Suppressor macrophage (primary cell): ENCODE data around the gene DDX23.

Experiments
- DNase-seq, 4 experiments: peaks; one replicate each; pipeline ENCODE4 v3.0.0-alpha.2; 2020 to 2022

DDX23 gene

GRCh38 chr12:48822139-48822538 lies 29.8 kb downstream of the DDX23 start:
- DNase-seq, result no peak

DNA sequence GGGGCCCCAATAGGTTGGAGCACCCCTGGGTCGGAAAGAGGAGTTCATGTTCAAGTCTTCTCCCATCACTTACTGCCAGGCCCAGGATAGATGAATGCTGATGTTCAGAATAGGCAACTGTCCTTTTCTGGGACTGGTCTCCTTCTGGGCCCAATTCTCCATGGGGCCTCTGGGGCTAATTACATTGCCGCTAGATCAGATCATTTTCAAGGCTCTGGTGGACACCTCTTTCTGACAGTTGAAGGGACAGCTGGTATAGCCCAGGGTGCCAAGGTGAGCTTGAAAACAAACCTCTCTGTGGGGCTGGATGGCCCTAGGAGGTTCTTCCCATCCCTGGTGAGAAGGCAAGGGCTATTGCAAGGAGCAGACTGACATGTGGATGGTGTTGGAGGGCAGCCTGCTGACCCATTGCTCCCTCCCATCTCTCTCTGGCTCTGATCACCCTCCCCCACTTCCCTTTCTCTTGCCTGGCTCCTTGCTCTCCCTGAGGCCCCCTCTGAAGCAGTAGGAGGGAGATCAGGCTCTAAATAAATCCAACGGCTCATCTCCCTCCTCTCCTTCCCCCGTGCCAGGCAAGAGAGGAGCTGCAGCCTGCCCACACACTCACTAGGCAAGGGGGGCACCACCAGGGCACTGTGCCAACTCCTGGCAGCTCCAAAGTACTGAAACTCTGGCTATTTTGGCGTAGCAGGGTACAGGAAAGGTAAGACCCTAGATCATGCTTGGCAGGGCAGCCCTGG lies 31.8 kb downstream of the DDX23 start:
- DNase-seq, result peak; percentile 22 to 55 (median 34)

DNA sequence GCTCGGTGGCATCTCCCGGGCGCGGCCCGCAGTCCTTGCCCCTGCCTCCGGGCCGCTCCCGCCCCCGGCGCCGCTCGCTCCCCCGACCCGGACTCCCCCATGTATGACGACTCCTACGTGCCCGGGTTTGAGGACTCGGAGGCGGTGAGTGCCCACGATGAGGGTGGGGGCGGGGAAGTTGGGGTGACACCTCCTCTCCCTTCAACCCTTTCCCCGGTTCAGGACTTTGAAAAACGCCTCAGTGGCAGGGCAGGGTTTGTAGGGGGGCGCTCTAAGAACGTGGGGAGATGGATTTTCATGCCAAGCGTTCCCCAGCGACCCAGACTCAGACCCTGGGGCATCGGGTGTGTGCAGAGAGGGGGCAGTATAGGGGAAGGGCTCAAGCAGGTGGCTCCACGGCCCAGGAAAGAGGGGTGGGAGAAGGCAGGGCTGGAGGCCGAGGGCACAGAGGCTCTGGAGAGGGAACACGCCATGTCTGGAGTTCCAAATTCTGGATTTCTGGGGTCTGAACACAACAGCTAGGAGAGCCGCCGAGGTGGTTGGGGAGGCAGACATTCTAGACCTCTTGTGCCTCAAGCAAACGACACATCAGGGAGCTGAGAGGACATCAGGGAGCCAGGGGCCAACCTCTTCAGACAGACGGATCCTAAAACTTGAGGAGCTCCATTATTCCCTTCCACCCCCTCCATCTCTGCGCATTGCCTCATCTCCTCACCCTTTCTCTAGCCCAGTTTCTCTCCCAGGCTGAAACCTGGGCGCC lies 33.0 kb downstream of the DDX23 start:
- no peak for DNase-seq

- peak in 3 of 4 experiments; percentile 37 to 65 (median 53) for DNase-seq
Observed at GRCh38 chr12:48817873-48818830, 33.8 kb downstream of the DDX23 start, which contains the start of gene CACNB3. TSS of gene CACNB3 (plus strand) at chr12:48818496. CDS start at chr12:48818930, 434 bp downstream.

GRCh38 chr12:48816143-48816854 lies 35.7 kb downstream of the DDX23 start:
- no peak for DNase-seq

- peak; percentile 61 to 82 (median 76) for DNase-seq
Observed at GRCh38 chr12:48815126-48816110, 36.5 kb downstream of the DDX23 start.

- peak; percentile 82 to 94 (median 92) for DNase-seq
Observed at GRCh38 chr12:48814262-48815125, 37.5 kb downstream of the DDX23 start.

DNA sequence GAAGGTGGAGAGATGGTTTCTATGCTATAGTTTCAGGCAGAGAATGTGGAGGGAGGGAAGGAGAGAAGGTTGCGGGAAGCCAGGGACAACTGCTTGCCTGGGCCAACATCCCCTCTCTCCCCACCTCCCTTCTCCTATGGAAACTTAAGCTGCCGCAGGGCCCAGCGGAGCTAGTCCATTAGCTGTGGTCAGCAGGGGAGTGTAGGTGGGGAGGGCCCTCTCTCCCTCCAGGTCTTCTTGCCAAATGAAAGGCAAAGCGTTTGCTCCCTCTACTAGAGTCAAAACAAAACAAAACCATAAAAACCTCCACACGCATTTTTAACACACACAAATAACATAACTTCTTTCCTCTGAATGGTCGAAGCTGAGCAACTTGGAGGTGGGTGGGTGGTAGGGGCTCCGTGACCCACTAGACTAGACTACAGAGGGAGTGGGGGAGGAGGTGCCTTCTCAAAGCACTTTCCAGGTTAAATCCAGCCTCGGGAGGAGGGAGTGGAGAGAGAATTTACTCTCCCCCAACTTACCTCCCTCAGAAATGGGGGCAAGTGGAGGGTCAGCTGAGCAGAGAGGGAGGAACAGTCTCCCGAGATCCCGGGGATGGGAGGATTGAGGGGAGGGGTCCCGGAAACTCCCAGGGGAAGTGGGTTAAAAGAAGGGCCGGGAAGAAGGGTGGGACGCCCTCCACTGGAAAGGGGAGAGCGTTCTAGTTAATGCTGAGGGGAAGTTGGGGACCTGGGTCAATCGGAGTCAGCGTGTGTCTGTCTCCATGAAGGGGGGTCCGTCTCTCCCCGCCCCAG lies 38.3 kb downstream of the DDX23 start:
- DNase-seq, result peak in 1 of 4 experiments; percentile 20

DNA sequence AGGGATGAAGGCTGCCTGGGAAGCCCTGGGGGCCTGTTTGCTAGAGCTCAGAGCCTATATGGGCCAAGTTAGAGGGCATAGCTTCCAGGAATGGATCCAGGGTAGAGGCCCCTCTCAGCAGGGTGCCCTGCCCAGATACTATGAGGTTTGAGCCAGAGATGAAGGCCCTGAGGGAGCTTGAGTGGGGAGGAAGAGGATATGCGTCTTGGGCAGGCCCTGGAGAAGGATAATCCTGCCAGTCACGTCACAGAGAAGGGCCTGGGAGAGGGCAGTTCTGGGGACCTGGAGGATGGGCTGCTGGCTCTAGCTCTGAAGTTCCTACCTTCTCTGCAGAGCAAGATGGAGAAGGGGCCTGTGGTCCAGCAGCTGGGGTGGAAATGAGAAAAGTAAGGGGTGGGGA lies 39.6 kb downstream of the DDX23 start:
- DNase-seq, result no peak

DNA sequence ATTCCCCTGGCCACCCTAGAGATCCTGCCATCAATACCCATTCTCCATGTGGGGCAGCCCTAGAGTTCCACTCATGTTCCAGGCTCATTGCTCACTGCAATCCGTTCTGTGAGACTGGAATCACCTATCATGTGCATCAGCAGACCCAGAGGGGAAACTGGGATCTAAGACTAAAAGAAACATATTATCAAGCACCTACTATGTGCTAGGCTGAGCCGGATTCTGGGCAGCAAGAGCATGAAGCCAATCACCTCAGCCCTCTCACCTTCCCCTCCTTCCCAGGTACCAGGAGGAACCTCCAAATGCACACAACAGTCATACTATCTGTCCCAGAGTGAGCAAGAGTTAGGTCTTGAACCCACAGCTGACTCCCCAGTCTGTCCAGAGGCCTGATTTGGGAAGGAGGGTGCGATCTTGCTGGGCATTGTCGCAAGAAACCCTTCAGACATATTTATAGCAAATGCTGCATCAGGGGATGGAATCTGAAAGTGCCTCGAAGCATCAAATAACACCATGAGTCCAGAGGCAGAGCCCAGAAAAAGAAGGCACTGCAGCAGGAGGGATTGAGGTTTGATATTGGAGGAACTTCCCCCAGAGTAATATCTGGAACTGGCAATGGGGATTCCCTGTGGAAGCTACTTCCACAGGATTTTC lies 40.4 kb downstream of the DDX23 start:
- no peak for DNase-seq

- DNase-seq, result no peak
Observed at GRCh38 chr12:48810903-48811431, 41.0 kb downstream of the DDX23 start.

DNA sequence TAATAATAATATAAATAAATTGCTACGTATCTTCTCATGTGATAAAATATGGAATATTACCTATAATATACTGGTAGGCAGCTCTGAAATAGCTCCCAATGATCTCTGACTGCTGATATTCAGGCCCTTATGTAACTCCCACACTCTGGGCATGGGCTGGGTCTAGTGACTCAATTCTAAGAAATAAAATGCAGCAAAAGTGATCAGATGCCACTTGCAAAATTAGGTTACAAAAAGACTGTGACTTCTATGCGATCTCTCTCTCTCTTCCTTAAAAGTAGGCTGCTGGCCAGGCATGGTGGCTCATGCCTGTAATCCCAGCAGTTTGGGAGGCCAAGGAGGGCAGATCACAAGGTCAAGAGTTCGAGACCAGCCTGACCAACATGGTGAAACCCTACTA lies 44.0 kb downstream of the DDX23 start:
- peak in 1 of 4 experiments; percentile 37 for DNase-seq

DNA sequence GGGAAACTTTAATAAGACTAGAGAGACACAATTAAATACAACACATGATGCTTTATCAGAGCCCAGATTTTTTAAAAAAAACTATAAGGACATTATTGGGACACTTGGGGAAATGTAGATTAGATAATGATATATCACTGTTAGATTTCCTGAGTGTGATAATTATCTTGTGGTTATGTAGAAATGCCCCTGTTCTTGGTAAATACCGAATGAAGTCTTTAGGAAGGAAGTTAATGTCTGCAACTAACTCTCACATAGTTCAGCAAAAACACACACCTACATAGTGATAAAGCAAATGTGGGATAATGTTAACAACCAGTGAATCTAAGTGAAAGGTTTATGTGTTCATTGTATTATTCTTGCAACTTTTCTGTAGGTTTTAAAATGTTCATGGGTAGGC lies 48.3 kb downstream of the DDX23 start:
- DNase-seq, result peak in 1 of 4 experiments; percentile 41

GRCh38 chr12:48800971-48801370 lies 51.0 kb downstream of the DDX23 start:
- no peak for DNase-seq

DNA sequence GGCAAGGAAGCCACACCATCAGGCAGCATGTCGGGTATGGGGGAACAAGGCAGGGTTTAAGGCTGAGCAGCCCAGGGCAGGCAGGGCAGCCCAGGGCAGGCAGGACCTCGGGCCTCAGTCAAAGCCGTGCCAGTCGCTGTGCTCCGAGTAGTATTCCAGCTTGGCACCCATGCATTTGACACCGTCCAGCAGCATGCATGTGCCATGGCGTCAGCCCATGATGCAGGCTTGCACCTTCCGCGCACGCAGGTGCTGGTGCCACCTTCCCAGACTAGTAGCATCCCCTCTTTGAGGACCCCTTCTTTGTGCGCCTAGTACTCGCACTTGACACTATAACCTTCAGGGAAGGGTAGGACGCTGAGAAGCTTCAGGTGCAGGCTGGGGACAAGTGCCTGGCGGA lies 51.5 kb downstream of the DDX23 start:
- DNase-seq, result no peak

DNA sequence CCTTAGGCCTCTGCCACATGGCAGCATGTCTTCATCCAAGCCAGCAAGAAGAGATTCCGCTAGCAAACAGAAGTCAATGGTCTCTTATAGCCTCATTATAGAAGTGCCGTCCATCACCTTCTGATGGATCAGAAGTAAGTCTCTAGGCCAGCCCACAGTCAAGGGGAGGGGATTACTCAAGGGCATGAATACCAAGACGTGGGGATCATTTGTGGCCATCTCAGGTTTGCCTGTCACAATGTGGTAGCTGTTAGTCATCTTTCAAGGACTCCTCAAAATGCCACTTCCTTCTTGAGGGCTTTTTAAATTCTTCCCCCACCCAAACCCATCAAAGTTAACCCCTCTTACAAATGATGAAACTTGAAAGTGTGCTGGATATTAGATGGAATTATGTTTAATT lies 55.0 kb downstream of the DDX23 start:
- DNase-seq, result peak in 1 of 4 experiments; percentile 46

- DNase-seq, result peak; percentile 67 to 83 (median 76)
Observed at GRCh38 chr12:48795550-48796455, 56.2 kb downstream of the DDX23 start.
